Skeletal muscle cell (primary cell): ENCODE measurements around the gene UTP4.

Source experiments
- DNase-seq: peaks from one replicate; pipeline ENCODE4 v3.0.0-alpha.2; 2010; ENCODE audit warnings: low read depth
- H3K4me3 ChIP-seq: 2 replicates; pipeline ENCODE4 v1.5.1; 2011; ENCODE audit warnings: low read depth, mild to moderate bottlenecking, control low read depth, low read length, moderate library complexity

Gene UTP4

GRCh38 chr16:69194488-69194887 lies 62.0 kb downstream of the UTP4 start:
- no peak overlapping the region for H3K4me3 ChIP-seq
- no peak for DNase-seq

DNA sequence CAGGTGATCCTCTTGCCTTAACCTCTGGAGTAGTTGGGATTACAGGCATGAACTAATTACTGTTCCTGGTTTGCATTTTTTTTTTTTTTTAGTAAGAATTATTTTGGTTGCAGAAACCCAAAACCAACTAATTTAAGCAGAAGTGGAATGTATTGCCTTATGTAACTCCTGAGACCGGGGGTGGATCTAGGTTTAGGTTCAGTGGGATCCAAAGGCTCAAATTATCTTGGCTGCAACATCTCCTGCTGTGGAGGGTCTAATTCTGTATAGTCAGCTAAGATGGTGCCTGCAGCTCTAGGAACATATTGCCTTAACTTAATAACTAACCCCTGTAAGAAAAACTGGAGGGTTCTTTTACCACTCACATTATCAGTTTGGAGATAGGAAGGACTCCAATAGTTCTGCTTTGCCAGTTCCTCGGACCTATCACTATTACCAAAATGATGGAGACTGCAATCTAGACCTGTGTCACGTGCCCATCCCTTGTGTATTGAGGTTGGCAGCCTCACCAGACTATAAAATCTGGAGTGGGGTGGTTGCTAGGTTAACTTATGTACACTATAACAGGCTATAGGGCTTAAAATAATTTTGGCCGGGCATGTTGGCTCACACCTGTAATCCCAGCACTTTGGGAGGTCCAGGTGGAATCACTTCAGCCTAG lies 63.0 kb downstream of the UTP4 start:
- no peak overlapping the region for H3K4me3 ChIP-seq
- no peak for DNase-seq

DNA sequence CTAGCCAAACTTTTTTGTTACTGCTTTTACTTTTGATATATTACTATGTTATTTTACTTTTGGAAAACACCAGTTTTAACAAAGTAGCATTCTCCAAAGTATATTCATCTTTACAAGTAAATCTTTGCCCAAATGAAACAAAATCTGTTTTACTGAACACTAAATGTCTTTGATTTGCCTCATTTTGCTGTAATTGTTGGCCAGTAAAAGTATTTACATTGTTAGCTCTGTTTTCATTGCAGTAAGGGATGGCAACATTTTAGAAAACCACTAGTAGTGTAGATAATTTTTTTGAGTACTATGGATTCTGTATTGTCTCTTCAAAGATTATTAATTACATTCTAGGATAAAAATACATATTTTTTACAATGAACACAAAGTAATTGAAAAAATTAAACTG lies 65.1 kb downstream of the UTP4 start:
- H3K4me3 ChIP-seq, result no peak overlapping the region
- DNase-seq, result no peak

DNA sequence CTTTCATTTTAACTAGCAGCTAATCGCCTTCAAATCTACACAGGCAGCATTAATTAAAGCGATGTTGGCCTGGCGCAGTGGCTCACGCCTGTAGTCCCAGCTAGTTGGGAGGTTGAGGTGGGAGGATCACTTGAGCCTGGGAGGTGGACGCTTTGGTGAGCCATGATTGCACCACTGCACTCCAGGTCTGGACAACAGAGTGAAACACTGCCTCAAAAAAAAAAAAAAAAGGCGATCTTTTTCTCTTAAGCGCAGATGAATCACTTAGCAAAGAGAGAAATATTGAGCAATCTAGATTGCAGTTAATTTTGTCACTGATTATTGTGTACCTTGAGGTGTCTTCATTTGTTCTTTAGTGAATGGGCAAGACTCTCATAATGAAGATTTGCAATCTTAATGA lies 66.9 kb downstream of the UTP4 start:
- DNase-seq, result no peak
- no peak overlapping the region for H3K4me3 ChIP-seq

DNA sequence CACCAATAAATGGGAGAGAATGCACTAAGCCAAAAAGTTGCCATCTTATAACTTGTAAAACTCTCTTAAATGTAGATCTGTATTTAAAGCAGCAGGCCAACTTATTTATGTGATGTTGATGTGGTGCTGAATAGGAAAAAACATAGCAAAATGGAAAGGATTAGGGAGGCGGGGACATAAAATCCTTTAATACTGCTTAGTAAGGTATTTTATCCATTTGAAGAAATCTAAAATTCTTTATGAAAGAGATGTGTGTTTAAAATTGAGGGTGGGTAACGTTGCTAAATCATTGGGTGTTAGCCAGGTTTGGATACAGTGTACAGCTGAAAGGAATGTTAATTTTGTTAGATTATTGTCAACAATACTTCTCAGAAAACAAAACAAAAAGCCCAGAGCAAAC lies 68.8 kb downstream of the UTP4 start:
- no peak for DNase-seq
- H3K4me3 ChIP-seq, result no peak overlapping the region

GRCh38 chr16:69201787-69202186 lies 69.3 kb downstream of the UTP4 start:
- DNase-seq, result no peak
- H3K4me3 ChIP-seq, result no peak overlapping the region

DNA sequence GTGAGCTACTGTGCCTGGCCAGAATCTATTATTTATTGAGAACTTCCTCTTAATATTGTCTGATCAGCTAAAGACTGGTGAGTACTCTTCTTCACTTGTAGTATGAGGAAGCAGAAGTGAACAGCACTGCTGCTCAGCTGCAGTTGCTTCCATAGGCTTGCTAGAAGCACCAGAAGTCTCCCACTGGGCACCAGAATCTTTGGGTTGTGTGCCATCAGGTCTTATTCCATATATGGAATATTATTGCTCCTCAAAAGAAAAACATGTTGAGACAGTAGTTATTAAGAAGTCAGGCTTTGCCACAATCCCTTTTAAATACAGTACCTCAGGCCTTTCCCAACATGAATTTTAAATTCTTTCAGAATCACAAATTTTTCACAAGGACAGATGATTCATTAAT lies 71.7 kb downstream of the UTP4 start:
- H3K4me3 ChIP-seq, result no peak overlapping the region
- no peak for DNase-seq

DNA sequence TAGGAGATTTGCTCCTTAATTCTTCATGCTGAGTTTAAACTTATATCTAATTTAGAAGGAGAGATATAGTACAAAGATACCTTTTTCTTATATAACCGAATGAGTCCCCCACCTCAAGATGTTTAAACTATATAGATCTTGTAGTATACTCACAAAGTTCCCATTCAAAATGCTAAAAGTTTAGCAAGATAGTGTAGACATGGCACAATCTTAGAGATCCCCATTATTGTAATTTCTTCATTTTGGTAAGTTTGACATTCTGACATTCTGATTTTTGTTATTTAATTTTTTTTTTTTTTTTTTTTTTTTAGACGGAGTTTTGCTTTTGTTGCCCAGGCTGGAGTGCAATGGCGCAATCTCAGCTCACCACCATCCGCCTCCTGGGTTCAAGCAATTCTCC lies 77.3 kb downstream of the UTP4 start:
- no peak for DNase-seq
- H3K4me3 ChIP-seq, result no peak overlapping the region

- DNase-seq, result no peak
Measured at GRCh38 chr16:69217433-69217832, 85.0 kb downstream of the UTP4 start.

More at GRCh38 chr16:69217433-69217832, 85.0 kb downstream of the UTP4 start:
- H3K4me3 ChIP-seq, result no peak overlapping the region
